Measurements from ENCODE around the gene GPAM.

DNA sequence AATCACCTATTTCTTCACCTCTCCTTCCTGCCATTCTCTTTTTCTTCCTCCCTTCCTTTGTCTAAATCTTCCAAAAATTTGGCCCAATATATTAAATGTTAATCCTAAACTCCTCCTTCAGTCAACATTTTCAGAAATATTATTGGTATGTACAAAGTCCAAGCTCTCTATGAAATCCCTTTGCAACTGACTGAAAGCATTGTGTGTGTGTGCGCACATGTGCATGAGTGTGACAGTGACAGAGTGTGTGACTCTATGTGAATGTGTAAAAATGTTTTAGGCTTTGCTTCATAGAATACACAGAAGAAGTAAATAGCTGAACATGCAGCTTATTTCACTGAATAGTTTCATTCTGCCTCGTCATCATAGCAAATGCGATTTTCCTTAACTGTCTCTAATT, 7.0 kb downstream of the GPAM start:
- TF ChIP-seq, protein P1, sequence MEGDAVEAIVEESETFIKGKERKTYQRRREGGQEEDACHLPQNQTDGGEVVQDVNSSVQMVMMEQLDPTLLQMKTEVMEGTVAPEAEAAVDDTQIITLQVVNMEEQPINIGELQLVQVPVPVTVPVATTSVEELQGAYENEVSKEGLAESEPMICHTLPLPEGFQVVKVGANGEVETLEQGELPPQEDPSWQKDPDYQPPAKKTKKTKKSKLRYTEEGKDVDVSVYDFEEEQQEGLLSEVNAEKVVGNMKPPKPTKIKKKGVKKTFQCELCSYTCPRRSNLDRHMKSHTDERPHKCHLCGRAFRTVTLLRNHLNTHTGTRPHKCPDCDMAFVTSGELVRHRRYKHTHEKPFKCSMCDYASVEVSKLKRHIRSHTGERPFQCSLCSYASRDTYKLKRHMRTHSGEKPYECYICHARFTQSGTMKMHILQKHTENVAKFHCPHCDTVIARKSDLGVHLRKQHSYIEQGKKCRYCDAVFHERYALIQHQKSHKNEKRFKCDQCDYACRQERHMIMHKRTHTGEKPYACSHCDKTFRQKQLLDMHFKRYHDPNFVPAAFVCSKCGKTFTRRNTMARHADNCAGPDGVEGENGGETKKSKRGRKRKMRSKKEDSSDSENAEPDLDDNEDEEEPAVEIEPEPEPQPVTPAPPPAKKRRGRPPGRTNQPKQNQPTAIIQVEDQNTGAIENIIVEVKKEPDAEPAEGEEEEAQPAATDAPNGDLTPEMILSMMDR (IDR thresholded peaks at IDR 0.05; ENCODE audit: low read length) = no peak
- TF ChIP-seq EZH2phosphoT487 (IDR thresholded peaks at IDR 0.05; ENCODE audit: low read length) (no peak), EZH2 (optimal IDR thresholded peaks at IDR 0.05; ENCODE audit: low read depth, low read length) (no peak)

Measured in MM.1S (cell line).